Measurements from ENCODE around the gene POU3F4.

Gene POU3F4

DNA sequence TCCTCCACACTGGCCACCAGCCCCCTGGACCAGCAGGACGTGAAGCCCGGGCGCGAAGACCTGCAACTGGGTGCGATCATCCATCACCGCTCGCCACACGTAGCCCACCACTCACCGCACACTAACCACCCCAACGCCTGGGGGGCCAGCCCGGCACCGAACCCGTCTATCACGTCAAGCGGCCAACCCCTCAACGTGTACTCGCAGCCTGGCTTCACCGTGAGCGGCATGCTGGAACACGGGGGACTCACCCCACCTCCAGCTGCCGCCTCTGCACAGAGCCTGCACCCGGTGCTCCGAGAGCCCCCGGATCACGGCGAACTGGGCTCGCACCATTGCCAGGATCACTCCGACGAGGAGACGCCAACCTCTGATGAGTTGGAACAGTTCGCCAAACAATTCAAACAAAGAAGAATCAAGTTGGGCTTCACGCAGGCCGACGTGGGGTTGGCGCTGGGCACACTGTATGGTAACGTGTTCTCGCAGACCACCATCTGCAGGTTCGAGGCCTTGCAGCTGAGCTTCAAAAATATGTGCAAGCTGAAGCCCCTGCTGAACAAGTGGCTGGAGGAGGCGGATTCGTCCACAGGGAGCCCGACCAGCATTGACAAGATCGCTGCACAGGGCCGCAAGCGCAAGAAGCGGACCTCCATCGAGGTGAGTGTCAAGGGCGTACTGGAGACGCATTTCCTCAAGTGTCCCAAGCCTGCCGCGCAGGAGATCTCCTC lies 600 bp downstream of the POU3F4 start:
- no peak for DNase-seq (ENCODE audit: low spot score)
- in situ Hi-C loops (cut with MboI; ENCODE audit: low sequenced_read_pairs, unreplicated experiment) = no loop called here
- TF ChIP-seq, protein P1, sequence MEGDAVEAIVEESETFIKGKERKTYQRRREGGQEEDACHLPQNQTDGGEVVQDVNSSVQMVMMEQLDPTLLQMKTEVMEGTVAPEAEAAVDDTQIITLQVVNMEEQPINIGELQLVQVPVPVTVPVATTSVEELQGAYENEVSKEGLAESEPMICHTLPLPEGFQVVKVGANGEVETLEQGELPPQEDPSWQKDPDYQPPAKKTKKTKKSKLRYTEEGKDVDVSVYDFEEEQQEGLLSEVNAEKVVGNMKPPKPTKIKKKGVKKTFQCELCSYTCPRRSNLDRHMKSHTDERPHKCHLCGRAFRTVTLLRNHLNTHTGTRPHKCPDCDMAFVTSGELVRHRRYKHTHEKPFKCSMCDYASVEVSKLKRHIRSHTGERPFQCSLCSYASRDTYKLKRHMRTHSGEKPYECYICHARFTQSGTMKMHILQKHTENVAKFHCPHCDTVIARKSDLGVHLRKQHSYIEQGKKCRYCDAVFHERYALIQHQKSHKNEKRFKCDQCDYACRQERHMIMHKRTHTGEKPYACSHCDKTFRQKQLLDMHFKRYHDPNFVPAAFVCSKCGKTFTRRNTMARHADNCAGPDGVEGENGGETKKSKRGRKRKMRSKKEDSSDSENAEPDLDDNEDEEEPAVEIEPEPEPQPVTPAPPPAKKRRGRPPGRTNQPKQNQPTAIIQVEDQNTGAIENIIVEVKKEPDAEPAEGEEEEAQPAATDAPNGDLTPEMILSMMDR (IDR thresholded peaks at IDR 0.05; ENCODE audit: borderline replicate concordance, control extremely low read depth, extremely low read depth, insufficient read depth, missing control alignments) = no peak

GRCh38 chrX:83509254-83509801 lies 1.2 kb downstream of the POU3F4 start:
- no peak for DNase-seq (ENCODE audit: low spot score)
- in situ Hi-C loops (cut with MboI; ENCODE audit: low sequenced_read_pairs, unreplicated experiment) = no loop called here
- TF ChIP-seq, protein P1 (IDR thresholded peaks at IDR 0.05; ENCODE audit: borderline replicate concordance, control extremely low read depth, extremely low read depth, insufficient read depth, missing control alignments) = no peak

DNA sequence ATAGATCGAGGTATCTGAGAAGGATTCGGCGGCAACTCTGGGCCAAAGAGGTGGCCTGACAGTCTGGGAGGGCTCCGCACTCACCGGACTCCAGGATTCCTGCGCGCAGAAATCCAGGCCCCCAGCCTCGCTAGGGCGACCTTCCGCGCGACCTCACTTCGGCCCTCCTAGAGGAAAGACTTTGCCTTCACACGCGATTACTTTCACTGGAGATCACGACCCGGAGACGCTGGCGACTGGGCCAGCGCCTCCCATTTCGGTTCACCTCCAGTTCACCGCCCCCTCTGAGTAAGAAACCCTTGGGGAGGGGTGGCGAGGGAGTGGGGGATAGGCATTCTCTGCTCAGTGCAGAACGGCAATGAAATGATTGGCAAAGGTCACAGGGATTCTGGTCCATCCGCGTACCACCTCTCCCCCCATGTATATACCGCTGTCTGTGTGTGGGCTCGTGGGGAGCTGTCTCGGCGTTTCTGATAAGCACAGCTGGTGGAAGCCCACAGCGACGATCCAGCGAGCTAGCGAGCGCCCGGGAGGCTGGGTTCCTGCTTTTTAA lies 2.5 kb downstream of the POU3F4 start:
- DNase-seq (ENCODE audit: low spot score) = no peak
- TF ChIP-seq, protein P1 (IDR thresholded peaks at IDR 0.05; ENCODE audit: borderline replicate concordance, control extremely low read depth, extremely low read depth, insufficient read depth, missing control alignments) = no peak
- in situ Hi-C loops (cut with MboI; ENCODE audit: low sequenced_read_pairs, unreplicated experiment) = no loop called here

DNA sequence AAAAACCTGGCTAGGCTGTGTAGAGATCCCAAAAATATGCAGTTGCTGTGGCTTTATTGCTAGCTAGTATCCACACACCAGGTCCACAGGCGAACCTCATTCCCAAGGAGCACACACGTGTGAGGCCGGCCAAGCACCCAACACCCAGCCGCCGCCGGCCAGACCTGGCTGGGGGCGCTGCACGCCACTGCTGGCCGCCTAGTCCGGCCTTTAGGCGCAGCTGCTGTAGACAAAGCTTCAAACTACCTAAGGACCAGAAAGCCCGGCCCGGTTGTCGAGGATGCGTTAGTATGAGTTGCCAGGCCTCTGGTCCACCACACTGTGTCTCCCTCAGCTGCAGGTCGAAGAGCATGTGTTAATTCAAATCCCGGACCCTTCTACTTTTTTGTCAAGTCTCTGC lies 3.1 kb downstream of the POU3F4 start:
- no peak for DNase-seq (ENCODE audit: low spot score)
- in situ Hi-C loops (cut with MboI; ENCODE audit: low sequenced_read_pairs, unreplicated experiment) = no loop called here
- TF ChIP-seq, protein P1 (IDR thresholded peaks at IDR 0.05; ENCODE audit: borderline replicate concordance, control extremely low read depth, extremely low read depth, insufficient read depth, missing control alignments) = no peak

DNA sequence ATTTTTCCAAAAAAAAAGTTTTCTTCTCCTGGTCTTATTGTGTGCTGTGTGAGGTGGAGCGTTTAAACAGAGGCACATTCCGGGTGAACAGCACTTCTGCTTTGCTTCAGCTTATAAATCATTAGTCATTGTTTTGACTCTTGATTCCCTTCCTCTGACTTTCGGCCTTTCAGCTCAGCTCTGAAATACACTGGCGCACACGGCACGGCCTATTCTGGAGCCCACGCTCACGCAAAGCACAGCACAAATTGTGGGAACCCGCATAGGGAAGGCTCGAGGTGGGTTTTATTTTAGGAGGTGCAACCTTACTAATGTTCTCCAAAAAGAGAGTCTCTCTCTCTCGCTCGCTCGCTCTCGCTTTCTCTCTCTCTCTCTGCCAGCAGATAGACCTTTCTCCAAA lies 4.0 kb downstream of the POU3F4 start:
- TF ChIP-seq, protein P1 (IDR thresholded peaks at IDR 0.05; ENCODE audit: borderline replicate concordance, control extremely low read depth, extremely low read depth, insufficient read depth, missing control alignments) = no peak
- no peak for DNase-seq (ENCODE audit: low spot score)
- in situ Hi-C loops (cut with MboI; ENCODE audit: low sequenced_read_pairs, unreplicated experiment) = no loop called here

GRCh38 chrX:83516597-83516996 lies 8.5 kb downstream of the POU3F4 start:
- TF ChIP-seq, protein P1 (IDR thresholded peaks at IDR 0.05; ENCODE audit: borderline replicate concordance, control extremely low read depth, extremely low read depth, insufficient read depth, missing control alignments) = no peak
- DNase-seq (ENCODE audit: low spot score) = no peak
- in situ Hi-C loops (cut with MboI; ENCODE audit: low sequenced_read_pairs, unreplicated experiment) = no loop called here
